ENCODE data around the gene PTPRN2.

DNA sequence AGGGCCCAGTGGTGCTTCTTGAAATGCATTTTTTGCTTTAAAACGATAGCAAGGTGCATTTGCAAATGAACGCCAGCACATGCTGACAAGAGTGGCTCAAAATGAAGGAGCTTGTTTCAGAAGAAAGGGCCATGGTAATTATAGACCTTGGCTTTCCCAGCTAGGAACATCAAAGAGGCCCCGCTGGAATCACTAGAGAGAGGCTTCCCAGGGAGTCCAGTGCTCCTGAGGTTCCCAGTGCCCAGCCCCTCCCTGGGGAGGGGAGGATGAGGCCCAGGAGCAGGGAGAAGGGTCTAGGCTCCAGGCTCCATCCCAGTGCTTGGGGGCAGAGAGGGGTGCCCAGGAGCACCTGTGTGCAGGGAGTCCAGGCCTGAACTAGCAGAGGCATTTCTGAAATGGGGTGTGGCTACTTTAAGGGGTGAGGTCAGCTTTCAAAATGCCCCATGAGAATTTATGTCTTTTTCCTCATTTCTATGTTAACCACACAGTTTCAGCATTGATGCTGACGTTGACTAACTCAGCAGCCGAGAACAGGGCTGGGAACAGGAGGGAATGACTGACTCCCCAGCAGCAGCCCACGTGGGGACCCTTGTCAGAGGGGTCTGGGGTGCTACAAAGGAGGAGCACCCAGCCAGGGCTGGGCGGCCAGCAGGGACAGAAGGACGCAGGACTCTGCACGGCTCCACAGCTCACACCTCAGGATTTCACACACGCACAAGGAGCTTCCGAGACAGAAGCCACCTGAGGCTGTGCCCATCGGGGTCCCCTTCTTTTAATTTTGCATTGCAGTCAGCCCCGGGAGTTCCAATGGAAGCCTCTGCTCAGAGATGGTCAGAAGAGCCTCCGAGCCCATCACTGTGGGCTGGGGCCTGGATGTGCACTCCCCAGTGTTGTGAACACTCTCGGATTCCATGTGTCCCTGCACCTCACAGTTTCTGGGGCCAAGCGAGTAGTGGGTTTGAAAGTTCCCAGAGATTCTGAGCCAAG, 570.2 kb downstream of the PTPRN2 start:
- TF ChIP-seq, protein P1, sequence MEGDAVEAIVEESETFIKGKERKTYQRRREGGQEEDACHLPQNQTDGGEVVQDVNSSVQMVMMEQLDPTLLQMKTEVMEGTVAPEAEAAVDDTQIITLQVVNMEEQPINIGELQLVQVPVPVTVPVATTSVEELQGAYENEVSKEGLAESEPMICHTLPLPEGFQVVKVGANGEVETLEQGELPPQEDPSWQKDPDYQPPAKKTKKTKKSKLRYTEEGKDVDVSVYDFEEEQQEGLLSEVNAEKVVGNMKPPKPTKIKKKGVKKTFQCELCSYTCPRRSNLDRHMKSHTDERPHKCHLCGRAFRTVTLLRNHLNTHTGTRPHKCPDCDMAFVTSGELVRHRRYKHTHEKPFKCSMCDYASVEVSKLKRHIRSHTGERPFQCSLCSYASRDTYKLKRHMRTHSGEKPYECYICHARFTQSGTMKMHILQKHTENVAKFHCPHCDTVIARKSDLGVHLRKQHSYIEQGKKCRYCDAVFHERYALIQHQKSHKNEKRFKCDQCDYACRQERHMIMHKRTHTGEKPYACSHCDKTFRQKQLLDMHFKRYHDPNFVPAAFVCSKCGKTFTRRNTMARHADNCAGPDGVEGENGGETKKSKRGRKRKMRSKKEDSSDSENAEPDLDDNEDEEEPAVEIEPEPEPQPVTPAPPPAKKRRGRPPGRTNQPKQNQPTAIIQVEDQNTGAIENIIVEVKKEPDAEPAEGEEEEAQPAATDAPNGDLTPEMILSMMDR (conservative IDR thresholded peaks at IDR 0.05): no peak
- TF ChIP-seq EZH2 (IDR thresholded peaks at IDR 0.05; ENCODE audit: low read depth): no peak

All from PC-9 (cell line).